RWPE2 (cell line): ENCODE data around the gene SETBP1.

Experiments used
- ATAC-seq: fragments of 200-7000 bp; cut with Tn5 transposase; 3 replicates; pipeline ENCODE4 v1.9.1; 2021; ENCODE audit warnings: low read depth
- DNase-seq: peaks from one replicate; pipeline ENCODE4 v3.0.0-alpha.2; 2020; ENCODE audit warnings: low spot score
- H3K27ac ChIP-seq: fragments of 450-650 bp; 2 replicates; pipeline ENCODE4 v1.5.1; 2017; ENCODE audit warnings: mild to moderate bottlenecking; ENCODE audit not compliant: poor library complexity, severe bottlenecking
- H3K27me3 ChIP-seq: fragments of 250-450 bp; sonication (Bioruptor Pico); 2 replicates; pipeline ENCODE4 v1.5.1; 2021; ENCODE audit warnings: mild to moderate bottlenecking, moderate library complexity; ENCODE audit not compliant: insufficient read depth, poor library complexity, severe bottlenecking
- H3K36me3 ChIP-seq: fragments of 250-450 bp; sonication (Bioruptor Pico); 2 replicates; pipeline ENCODE4 v1.5.1; 2020; ENCODE audit warnings: low read depth, mild to moderate bottlenecking, moderate library complexity
- H3K4me1 ChIP-seq: fragments of 250-450 bp; sonication (Bioruptor Pico); 2 replicates; pipeline ENCODE4 v1.5.1; 2021; ENCODE audit warnings: mild to moderate bottlenecking, moderate library complexity; ENCODE audit not compliant: insufficient read depth, poor library complexity, severe bottlenecking
- H3K4me3 ChIP-seq: fragments of 250-450 bp; sonication (Bioruptor Pico); 2 replicates; pipeline ENCODE4 v1.5.1; 2021; ENCODE audit warnings: mild to moderate bottlenecking, moderate library complexity; ENCODE audit not compliant: severe bottlenecking
- H3K9me3 ChIP-seq: fragments of 250-450 bp; sonication (Bioruptor Pico); 2 replicates; pipeline ENCODE4 v1.5.1; 2021; ENCODE audit warnings: mild to moderate bottlenecking, moderate library complexity; ENCODE audit not compliant: severe bottlenecking
- CTCF ChIP-seq: fragments of 450-650 bp; IDR thresholded peaks from one replicate; pipeline ENCODE4 v1.5.1; 2017; ENCODE audit warnings: mild to moderate bottlenecking, moderate library complexity; ENCODE audit not compliant: poor library complexity, severe bottlenecking

SETBP1 gene

GRCh38 chr18:44968336-44968735 lies 287.6 kb downstream of the SETBP1 start:
- no peaks in the 10 kb centered on the region for H3K9me3 ChIP-seq
- no peak overlapping the region for H3K27ac ChIP-seq
- no peak overlapping the region for H3K4me3 ChIP-seq
- H3K36me3 ChIP-seq = no peaks in the 10 kb centered on the region
- H3K27me3 ChIP-seq = no peaks in the 10 kb centered on the region
- DNase-seq (no peak), ATAC-seq (no peak)
- TF ChIP-seq CTCF = no peak
- H3K4me1 ChIP-seq = no peaks in the 10 kb centered on the region

- Histone ChIP-seq H3K27me3 (no peaks in the 10 kb centered on the region), H3K27ac (no peak overlapping the region), H3K9me3 (no peaks in the 10 kb centered on the region), H3K4me3 (no peak overlapping the region), H3K4me1 (no peaks in the 10 kb centered on the region), H3K36me3 (no peaks in the 10 kb centered on the region)
- DNase-seq = no peak
- no peak for ATAC-seq
- TF ChIP-seq CTCF = no peak
Measured at GRCh38 chr18:44969214-44969795, 288.6 kb downstream of the SETBP1 start.

- Histone ChIP-seq H3K27me3 (no peaks in the 10 kb centered on the region), H3K9me3 (no peaks in the 10 kb centered on the region), H3K36me3 (no peaks in the 10 kb centered on the region), H3K27ac (no peak overlapping the region), H3K4me3 (no peak overlapping the region), H3K4me1 (no peaks in the 10 kb centered on the region)
- no peak for ATAC-seq
- peak; percentile 42 for TF ChIP-seq CTCF
- DNase-seq = no peak
Measured at GRCh38 chr18:44973282-44973681, 292.6 kb downstream of the SETBP1 start.

- no peak for TF ChIP-seq CTCF
- DNase-seq (no peak), ATAC-seq (no peak)
- Histone ChIP-seq H3K4me3 (no peak overlapping the region), H3K27ac (no peak overlapping the region), H3K9me3 (no peaks in the 10 kb centered on the region), H3K27me3 (no peaks in the 10 kb centered on the region), H3K4me1 (no peaks in the 10 kb centered on the region), H3K36me3 (no peaks in the 10 kb centered on the region)
Measured at GRCh38 chr18:44974174-44974573, 293.5 kb downstream of the SETBP1 start.

GRCh38 chr18:44977856-44978255 lies 297.2 kb downstream of the SETBP1 start:
- DNase-seq (no peak), ATAC-seq (no peak)
- Histone ChIP-seq H3K27me3 (no peaks in the 10 kb centered on the region), H3K4me3 (no peak overlapping the region), H3K9me3 (no peaks in the 10 kb centered on the region), H3K27ac (no peak overlapping the region), H3K4me1 (no peaks in the 10 kb centered on the region), H3K36me3 (no peaks in the 10 kb centered on the region)
- TF ChIP-seq CTCF = no peak
